CD4-positive, alpha-beta T cell (primary cell): ENCODE data around the gene PCBP2. TPM values are rescaled to one million over a fixed set of nuclear protein-coding genes. Genes with fewer than 3 reads are reported as not detected.
A peak's percentile ranks its signal among the peaks of the same experiment; 100 is the strongest.
"Not testable (repeated sequence)": the region's sequence is repeated elsewhere in the genome, so short reads cannot be mapped to it uniquely, and the experiment has no call there.

Source experiments
- ATAC-seq: fragments of 200-7000 bp; cut with Tn5 transposase; one replicate; pipeline ENCODE4 v1.10.0; 2022; ENCODE audit warnings: mild to moderate bottlenecking; ENCODE audit not compliant: poor library complexity
- CTCF ChIA-PET: fragments of 350-600 bp; sonication (Branson Sonifier 250); formaldehyde crosslinking; loops from one replicate; lab custom pipeline; 2021; ENCODE audit warnings: antibody characterized with exemption, inconsistent platforms; lab: Charles Lee
- POLR2A ChIA-PET: fragments of 350-600 bp; sonication (Branson Sonifier 250); formaldehyde crosslinking; loops from one replicate; lab custom pipeline; 2021; ENCODE audit warnings: antibody characterized with exemption, inconsistent platforms; lab: Charles Lee
- DNase-seq, 14 experiments: peaks; one replicate each; pipeline ENCODE4 v3.0.0-alpha.2; 2013 to 2020; ENCODE audit warnings: mixed read lengths in 2 of 14
- H3K27ac ChIP-seq, 2 donors: one replicate each; pipeline versions ENCODE4 v1.5.1 to v1.7.0; 2013; ENCODE audit warnings: low read length in 2 of 2, low read depth in 1 of 2, mild to moderate bottlenecking in 1 of 2
- H3K27me3 ChIP-seq, 2 experiments: 1 replicate in 1 of 2; 2 replicates in 1 of 2; pipeline versions ENCODE4 v1.6.1 to v1.7.0; 2013; ENCODE audit warnings: low read length in 2 of 2, control low read depth in 1 of 2, mild to moderate bottlenecking in 1 of 2, moderate library complexity in 1 of 2; ENCODE audit not compliant: insufficient read depth in 2 of 2, control insufficient read depth in 1 of 2
- H3K36me3 ChIP-seq: one replicate; pipeline ENCODE4 v1.6.1; 2013; ENCODE audit warnings: low read length, control low read depth; ENCODE audit not compliant: insufficient read depth
- H3K4me1 ChIP-seq: one replicate; pipeline ENCODE4 v1.6.1; 2013; ENCODE audit warnings: low read length, control low read depth; ENCODE audit not compliant: insufficient read depth
- H3K4me3 ChIP-seq: one replicate; pipeline ENCODE4 v1.5.1; 2013; ENCODE audit warnings: mild to moderate bottlenecking, low read length, moderate library complexity
- H3K9me3 ChIP-seq, 2 experiments: 1 replicate in 1 of 2; 2 replicates in 1 of 2; pipeline versions ENCODE4 v1.6.1 to v1.7.0; 2013; ENCODE audit warnings: low read length in 2 of 2, mild to moderate bottlenecking in 2 of 2, control low read depth in 1 of 2, moderate library complexity in 1 of 2; ENCODE audit not compliant: control insufficient read depth in 1 of 2, insufficient read depth in 1 of 2
- H3K27ac Mint-ChIP-seq: one replicate; pipeline ENCODE4 v1.8.0; 2020; ENCODE audit warnings: mixed read lengths
- H3K27me3 Mint-ChIP-seq: one replicate; pipeline ENCODE4 v1.8.0; 2021; ENCODE audit warnings: mixed read lengths
- H3K36me3 Mint-ChIP-seq: one replicate; pipeline ENCODE4 v1.8.0; 2021; ENCODE audit warnings: low read depth, mixed read lengths
- H3K4me1 Mint-ChIP-seq: one replicate; pipeline ENCODE4 v1.8.0; 2021; ENCODE audit warnings: low read depth, mixed read lengths
- H3K4me3 Mint-ChIP-seq: one replicate; pipeline ENCODE4 v1.8.0; 2020; ENCODE audit warnings: mild to moderate bottlenecking, mixed read lengths
- H3K9me3 Mint-ChIP-seq: one replicate; pipeline ENCODE4 v1.8.0; 2020; ENCODE audit warnings: mixed read lengths
- CTCF ChIP-seq: fragments of 200-600 bp; IDR thresholded peaks from one replicate; pipeline ENCODE4 v1.8.0; 2022; ENCODE audit warnings: antibody characterized with exemption, mild to moderate bottlenecking
- intact Hi-C, 2 experiments: fragments of 100-400 bp; cut with DNase I in 1 of 2; cut with micrococcal nuclease in 1 of 2; formaldehyde crosslinking; loops; one replicate each; pipeline versions ENCODE4 v1.15.1 to v1.9.0; 2023 to 2025; cut with DNase I, micrococcal nuclease
- total RNA-seq, 174 experiments: library from RNA in 2 of 174; stranded (reverse) in 2 of 174; gene quantifications; one replicate each; pipeline ENCODE4 v1.2.3 and lab custom pipeline; 2021 to 2026

Gene PCBP2
- total RNA-seq, 2 experiments from 2014 or later, result 1,331 to 1,359 TPM

- no peaks in the 10 kb centered on the region for H3K9me3 ChIP-seq
- no peaks in the 10 kb centered on the region for H3K27me3 ChIP-seq
- peak overlapping the region; percentile 47 for H3K4me3 Mint-ChIP-seq
- no peaks in the 10 kb centered on the region for H3K9me3 Mint-ChIP-seq
- ATAC-seq (no peak), DNase-seq (no peak)
- H3K4me3 ChIP-seq, result no peak overlapping the region
- intact Hi-C loops, result loop anchor here in 1 of 2 experiments (5.0 kb wide), 1 partner anchor 62 kb away; the partner anchor contains the start of gene SP1
- CTCF ChIA-PET, result no interaction called here
- peaks cover 68% of the 10 kb centered on the region for H3K36me3 Mint-ChIP-seq
- POLR2A ChIA-PET, result no interaction called here
- peaks cover 37% of the 10 kb centered on the region for H3K4me1 ChIP-seq
- TF ChIP-seq CTCF, result no peak
- H3K36me3 ChIP-seq, result peaks cover 45% of the 10 kb centered on the region
- H3K27ac ChIP-seq, result no peak overlapping the region
- H3K4me1 Mint-ChIP-seq, result peaks cover 57% of the 10 kb centered on the region
- no peaks in the 10 kb centered on the region for H3K27me3 Mint-ChIP-seq
- H3K27ac Mint-ChIP-seq, result peak overlapping the region; percentile 52
Measured at GRCh38 chr12:53443955-53444354, 7.9 kb upstream of the PCBP2 start.

GRCh38 chr12:53444593-53445325 lies 7.1 kb upstream of the PCBP2 start:
- H3K27ac ChIP-seq, H3K27me3 Mint-ChIP-seq, CTCF ChIA-PET, ATAC-seq, H3K27me3 ChIP-seq, DNase-seq, H3K9me3 Mint-ChIP-seq, POLR2A ChIA-PET, H3K9me3 ChIP-seq, H3K4me3 ChIP-seq: not testable (repeated sequence)
- Mint-ChIP-seq H3K4me3 (peak overlapping the region; percentile 48), H3K4me1 (peaks cover 57% of the 10 kb centered on the region), H3K27ac (peak overlapping the region; percentile 24), H3K36me3 (peaks cover 68% of the 10 kb centered on the region)
- Histone ChIP-seq H3K4me1 (peaks cover 37% of the 10 kb centered on the region), H3K36me3 (peaks cover 45% of the 10 kb centered on the region)
- intact Hi-C loops, result loop anchor here in 1 of 2 experiments (5.0 kb wide), 1 partner anchor 62 kb away; the partner anchor contains the start of gene SP1

- POLR2A ChIA-PET, result interaction anchor here (0.6 to 1.4 kb wide), 5 partner anchors 10 to 71 kb away, joined by 3 to 5 read pairs (median 4); partner anchors contain the start of genes PRR13, SP1 and TARBP2
- Mint-ChIP-seq H3K27me3 (no peaks in the 10 kb centered on the region), H3K4me1 (peaks cover 50% of the 10 kb centered on the region), H3K27ac (no peak overlapping the region), H3K36me3 (peaks cover 67% of the 10 kb centered on the region), H3K9me3 (no peaks in the 10 kb centered on the region), H3K4me3 (no peak overlapping the region)
- H3K27me3 ChIP-seq, result no peaks in the 10 kb centered on the region
- no peak for TF ChIP-seq CTCF
- no peak overlapping the region for H3K27ac ChIP-seq
- no peak for DNase-seq
- no peak overlapping the region for H3K4me3 ChIP-seq
- H3K9me3 ChIP-seq, result no peaks in the 10 kb centered on the region
- CTCF ChIA-PET, result interaction anchor here (0.7 to 3.0 kb wide), 5 partner anchors 8 to 127 kb away, joined by 3 to 14 read pairs (median 4); partner anchors contain the start of genes MAP3K12, PRR13 and TARBP2
- H3K36me3 ChIP-seq, result peaks cover 47% of the 10 kb centered on the region
- no peak for ATAC-seq
- intact Hi-C loops, result loop anchor here (1.0 to 10.0 kb wide), 3 partner anchors 10 to 446 kb away; partner anchors contain the start of genes AAAS (in 1 of the 2), EIF4B (in 1 of the 2) and PRR13 (in 1 of the 2)
- H3K4me1 ChIP-seq, result peaks cover 16% of the 10 kb centered on the region
Measured at GRCh38 chr12:53450936-53451335, 966 bp upstream of the PCBP2 start.
